Measurements from ENCODE around the gene ERGIC1.

DNA sequence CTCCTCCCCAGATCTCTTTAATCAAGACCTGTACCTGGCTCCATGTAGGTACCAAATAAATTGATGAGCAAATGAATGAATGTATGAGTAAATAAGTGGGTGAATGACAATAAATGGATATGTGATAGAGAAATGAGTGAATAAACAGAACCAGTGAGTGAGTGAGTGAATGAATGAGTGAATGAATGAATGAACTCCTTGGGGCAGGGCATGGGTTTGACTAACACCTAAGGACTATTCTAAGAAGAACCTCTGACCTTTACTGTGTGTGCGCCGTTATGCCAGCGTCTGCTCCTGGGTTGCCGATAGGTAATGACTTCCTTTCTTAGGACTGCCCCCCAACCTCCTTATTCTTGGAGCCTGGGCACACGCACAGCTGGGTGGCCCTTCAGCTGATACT lies 123.4 kb downstream of the ERGIC1 start:
- TF ChIP-seq POLR2A (IDR thresholded peaks at IDR 0.05; ENCODE audit: control extremely low read depth in 1 of 2, low read depth in 2 of 2, low read length in 2 of 2), result no peak
- no peak for TF ChIP-seq NRF1 (IDR thresholded peaks at IDR 0.05; ENCODE audit: low read depth, low read length)
- TF ChIP-seq TEAD4 (IDR thresholded peaks at IDR 0.05; ENCODE audit: low read depth, low read length), result no peak
- TF ChIP-seq, protein P1, sequence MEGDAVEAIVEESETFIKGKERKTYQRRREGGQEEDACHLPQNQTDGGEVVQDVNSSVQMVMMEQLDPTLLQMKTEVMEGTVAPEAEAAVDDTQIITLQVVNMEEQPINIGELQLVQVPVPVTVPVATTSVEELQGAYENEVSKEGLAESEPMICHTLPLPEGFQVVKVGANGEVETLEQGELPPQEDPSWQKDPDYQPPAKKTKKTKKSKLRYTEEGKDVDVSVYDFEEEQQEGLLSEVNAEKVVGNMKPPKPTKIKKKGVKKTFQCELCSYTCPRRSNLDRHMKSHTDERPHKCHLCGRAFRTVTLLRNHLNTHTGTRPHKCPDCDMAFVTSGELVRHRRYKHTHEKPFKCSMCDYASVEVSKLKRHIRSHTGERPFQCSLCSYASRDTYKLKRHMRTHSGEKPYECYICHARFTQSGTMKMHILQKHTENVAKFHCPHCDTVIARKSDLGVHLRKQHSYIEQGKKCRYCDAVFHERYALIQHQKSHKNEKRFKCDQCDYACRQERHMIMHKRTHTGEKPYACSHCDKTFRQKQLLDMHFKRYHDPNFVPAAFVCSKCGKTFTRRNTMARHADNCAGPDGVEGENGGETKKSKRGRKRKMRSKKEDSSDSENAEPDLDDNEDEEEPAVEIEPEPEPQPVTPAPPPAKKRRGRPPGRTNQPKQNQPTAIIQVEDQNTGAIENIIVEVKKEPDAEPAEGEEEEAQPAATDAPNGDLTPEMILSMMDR (IDR thresholded peaks at IDR 0.05; ENCODE audit: control extremely low read depth in 1 of 3, insufficient read depth in 1 of 3, low read depth in 1 of 3, low read length in 3 of 3), result no peak
- no peak for TF ChIP-seq EP300 (IDR thresholded peaks at IDR 0.05; ENCODE audit: borderline replicate concordance in 1 of 2, low read depth in 2 of 2, low read length in 2 of 2)
- no peak for TF ChIP-seq SUZ12 (IDR thresholded peaks at IDR 0.05; ENCODE audit: low read length)
- no peak for TF ChIP-seq ZNF274 (IDR thresholded peaks at IDR 0.05; ENCODE audit: borderline replicate concordance, extremely low read depth, low read length)
- TF ChIP-seq EZH2 (IDR thresholded peaks at IDR 0.05; ENCODE audit: low read depth, low read length, severe bottlenecking), result no peak
- no peak for TF ChIP-seq CHD2 (IDR thresholded peaks at IDR 0.05; ENCODE audit: low read length)
- TF ChIP-seq RAD21 (IDR thresholded peaks at IDR 0.05 in 1 of 2, conservative IDR thresholded peaks at IDR 0.05 in 1 of 2; ENCODE audit: low read depth in 2 of 2, low read length in 2 of 2), result no peak
- no peak for TF ChIP-seq CBX5 (IDR thresholded peaks at IDR 0.05; ENCODE audit: low read depth, low read length)
- TF ChIP-seq, protein P2, sequence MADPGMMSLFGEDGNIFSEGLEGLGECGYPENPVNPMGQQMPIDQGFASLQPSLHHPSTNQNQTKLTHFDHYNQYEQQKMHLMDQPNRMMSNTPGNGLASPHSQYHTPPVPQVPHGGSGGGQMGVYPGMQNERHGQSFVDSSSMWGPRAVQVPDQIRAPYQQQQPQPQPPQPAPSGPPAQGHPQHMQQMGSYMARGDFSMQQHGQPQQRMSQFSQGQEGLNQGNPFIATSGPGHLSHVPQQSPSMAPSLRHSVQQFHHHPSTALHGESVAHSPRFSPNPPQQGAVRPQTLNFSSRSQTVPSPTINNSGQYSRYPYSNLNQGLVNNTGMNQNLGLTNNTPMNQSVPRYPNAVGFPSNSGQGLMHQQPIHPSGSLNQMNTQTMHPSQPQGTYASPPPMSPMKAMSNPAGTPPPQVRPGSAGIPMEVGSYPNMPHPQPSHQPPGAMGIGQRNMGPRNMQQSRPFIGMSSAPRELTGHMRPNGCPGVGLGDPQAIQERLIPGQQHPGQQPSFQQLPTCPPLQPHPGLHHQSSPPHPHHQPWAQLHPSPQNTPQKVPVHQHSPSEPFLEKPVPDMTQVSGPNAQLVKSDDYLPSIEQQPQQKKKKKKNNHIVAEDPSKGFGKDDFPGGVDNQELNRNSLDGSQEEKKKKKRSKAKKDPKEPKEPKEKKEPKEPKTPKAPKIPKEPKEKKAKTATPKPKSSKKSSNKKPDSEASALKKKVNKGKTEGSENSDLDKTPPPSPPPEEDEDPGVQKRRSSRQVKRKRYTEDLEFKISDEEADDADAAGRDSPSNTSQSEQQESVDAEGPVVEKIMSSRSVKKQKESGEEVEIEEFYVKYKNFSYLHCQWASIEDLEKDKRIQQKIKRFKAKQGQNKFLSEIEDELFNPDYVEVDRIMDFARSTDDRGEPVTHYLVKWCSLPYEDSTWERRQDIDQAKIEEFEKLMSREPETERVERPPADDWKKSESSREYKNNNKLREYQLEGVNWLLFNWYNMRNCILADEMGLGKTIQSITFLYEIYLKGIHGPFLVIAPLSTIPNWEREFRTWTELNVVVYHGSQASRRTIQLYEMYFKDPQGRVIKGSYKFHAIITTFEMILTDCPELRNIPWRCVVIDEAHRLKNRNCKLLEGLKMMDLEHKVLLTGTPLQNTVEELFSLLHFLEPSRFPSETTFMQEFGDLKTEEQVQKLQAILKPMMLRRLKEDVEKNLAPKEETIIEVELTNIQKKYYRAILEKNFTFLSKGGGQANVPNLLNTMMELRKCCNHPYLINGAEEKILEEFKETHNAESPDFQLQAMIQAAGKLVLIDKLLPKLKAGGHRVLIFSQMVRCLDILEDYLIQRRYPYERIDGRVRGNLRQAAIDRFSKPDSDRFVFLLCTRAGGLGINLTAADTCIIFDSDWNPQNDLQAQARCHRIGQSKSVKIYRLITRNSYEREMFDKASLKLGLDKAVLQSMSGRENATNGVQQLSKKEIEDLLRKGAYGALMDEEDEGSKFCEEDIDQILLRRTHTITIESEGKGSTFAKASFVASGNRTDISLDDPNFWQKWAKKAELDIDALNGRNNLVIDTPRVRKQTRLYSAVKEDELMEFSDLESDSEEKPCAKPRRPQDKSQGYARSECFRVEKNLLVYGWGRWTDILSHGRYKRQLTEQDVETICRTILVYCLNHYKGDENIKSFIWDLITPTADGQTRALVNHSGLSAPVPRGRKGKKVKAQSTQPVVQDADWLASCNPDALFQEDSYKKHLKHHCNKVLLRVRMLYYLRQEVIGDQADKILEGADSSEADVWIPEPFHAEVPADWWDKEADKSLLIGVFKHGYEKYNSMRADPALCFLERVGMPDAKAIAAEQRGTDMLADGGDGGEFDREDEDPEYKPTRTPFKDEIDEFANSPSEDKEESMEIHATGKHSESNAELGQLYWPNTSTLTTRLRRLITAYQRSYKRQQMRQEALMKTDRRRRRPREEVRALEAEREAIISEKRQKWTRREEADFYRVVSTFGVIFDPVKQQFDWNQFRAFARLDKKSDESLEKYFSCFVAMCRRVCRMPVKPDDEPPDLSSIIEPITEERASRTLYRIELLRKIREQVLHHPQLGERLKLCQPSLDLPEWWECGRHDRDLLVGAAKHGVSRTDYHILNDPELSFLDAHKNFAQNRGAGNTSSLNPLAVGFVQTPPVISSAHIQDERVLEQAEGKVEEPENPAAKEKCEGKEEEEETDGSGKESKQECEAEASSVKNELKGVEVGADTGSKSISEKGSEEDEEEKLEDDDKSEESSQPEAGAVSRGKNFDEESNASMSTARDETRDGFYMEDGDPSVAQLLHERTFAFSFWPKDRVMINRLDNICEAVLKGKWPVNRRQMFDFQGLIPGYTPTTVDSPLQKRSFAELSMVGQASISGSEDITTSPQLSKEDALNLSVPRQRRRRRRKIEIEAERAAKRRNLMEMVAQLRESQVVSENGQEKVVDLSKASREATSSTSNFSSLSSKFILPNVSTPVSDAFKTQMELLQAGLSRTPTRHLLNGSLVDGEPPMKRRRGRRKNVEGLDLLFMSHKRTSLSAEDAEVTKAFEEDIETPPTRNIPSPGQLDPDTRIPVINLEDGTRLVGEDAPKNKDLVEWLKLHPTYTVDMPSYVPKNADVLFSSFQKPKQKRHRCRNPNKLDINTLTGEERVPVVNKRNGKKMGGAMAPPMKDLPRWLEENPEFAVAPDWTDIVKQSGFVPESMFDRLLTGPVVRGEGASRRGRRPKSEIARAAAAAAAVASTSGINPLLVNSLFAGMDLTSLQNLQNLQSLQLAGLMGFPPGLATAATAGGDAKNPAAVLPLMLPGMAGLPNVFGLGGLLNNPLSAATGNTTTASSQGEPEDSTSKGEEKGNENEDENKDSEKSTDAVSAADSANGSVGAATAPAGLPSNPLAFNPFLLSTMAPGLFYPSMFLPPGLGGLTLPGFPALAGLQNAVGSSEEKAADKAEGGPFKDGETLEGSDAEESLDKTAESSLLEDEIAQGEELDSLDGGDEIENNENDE (IDR thresholded peaks at IDR 0.05; ENCODE audit: insufficient replicate concordance, low read length), result no peak
